Loucy (cell line): Measurements from ENCODE around the gene SCFD2.

Experiments used
- CTCF ChIP-seq: fragments of 200-600 bp; sonication (generic); conservative IDR thresholded peaks from 2 replicates; pipeline ENCODE4 v1.5.1; 2014; ENCODE audit warnings: mild to moderate bottlenecking, antibody characterized with exemption, low read length
- EZH2phosphoT487 ChIP-seq: fragments of 200-600 bp; IDR thresholded peaks from 2 replicates; pipeline ENCODE4 v1.6.1; 2018; ENCODE audit warnings: antibody characterized with exemption, mild to moderate bottlenecking, moderate library complexity, borderline replicate concordance

GRCh38 chr4:53088152-53088551 is 277.7 kb downstream of the SCFD2 start:
- no peak for TF ChIP-seq CTCF
- TF ChIP-seq EZH2phosphoT487 = no peak
